ENCODE results near the gene ALG9.

- TF ChIP-seq CTCF (IDR thresholded peaks at IDR 0.05 in 4 of 5, conservative IDR thresholded peaks at IDR 0.05 in 1 of 5), result peak; percentile 83 to 93 (median 90)
- TF ChIP-seq POLR2A (IDR thresholded peaks at IDR 0.05), result no peak
These were observed 29.9 kb downstream of the ALG9 start for GRCh38 chr11:111841370-111842053.
